Measurements from ENCODE around the gene FBF1.

DNA sequence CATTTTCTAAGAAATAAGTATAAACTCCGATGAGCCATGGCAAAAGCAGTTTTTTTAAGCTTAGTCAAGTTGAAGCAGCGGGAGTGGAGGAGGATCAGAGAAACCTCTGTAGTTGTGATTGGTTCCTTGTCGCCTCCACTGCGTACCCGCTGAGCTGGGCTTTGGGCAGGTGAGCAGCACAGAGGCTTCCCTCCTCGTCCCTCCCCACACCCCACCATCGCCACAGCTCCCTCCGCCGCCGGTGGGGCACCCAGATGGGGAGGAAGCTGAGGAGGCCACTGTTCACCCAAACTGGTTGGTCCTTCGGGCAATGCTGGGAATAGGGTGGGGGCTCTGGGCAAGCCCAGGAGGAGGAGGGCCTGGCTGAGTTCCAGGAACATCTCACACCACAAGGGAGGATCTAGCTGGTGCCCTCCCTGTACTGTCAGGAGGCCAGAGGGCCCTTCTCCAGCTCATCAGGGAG, 31.0 kb downstream of the FBF1 start:
- TF ChIP-seq, protein P1, sequence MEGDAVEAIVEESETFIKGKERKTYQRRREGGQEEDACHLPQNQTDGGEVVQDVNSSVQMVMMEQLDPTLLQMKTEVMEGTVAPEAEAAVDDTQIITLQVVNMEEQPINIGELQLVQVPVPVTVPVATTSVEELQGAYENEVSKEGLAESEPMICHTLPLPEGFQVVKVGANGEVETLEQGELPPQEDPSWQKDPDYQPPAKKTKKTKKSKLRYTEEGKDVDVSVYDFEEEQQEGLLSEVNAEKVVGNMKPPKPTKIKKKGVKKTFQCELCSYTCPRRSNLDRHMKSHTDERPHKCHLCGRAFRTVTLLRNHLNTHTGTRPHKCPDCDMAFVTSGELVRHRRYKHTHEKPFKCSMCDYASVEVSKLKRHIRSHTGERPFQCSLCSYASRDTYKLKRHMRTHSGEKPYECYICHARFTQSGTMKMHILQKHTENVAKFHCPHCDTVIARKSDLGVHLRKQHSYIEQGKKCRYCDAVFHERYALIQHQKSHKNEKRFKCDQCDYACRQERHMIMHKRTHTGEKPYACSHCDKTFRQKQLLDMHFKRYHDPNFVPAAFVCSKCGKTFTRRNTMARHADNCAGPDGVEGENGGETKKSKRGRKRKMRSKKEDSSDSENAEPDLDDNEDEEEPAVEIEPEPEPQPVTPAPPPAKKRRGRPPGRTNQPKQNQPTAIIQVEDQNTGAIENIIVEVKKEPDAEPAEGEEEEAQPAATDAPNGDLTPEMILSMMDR (IDR thresholded peaks at IDR 0.05), result no peak
- TF ChIP-seq POLR2AphosphoS5 (IDR thresholded peaks at IDR 0.05), result peak; percentile 26
